HTR-8/SVneo (cell line): ENCODE measurements around the gene GRM5.

Source experiments
- DNase-seq: peaks from one replicate; pipeline ENCODE4 v3.0.0; 2011; ENCODE audit warnings: low spot score, mixed read lengths; ENCODE audit not compliant: insufficient read length
- FAIRE-seq: peaks from 2 replicates; lab custom pipeline; 2011; peaks lifted over from hg19 to GRCh38; lab: Jason Lieb, UNC

The GRM5 gene

GRCh38 chr11:88779577-88779976 is 286.2 kb downstream of the GRM5 start:
- no peak for DNase-seq
- no peak for FAIRE-seq

- DNase-seq = no peak
- no peak for FAIRE-seq
These were observed 295.2 kb downstream of the GRM5 start for GRCh38 chr11:88770475-88771079.

DNA sequence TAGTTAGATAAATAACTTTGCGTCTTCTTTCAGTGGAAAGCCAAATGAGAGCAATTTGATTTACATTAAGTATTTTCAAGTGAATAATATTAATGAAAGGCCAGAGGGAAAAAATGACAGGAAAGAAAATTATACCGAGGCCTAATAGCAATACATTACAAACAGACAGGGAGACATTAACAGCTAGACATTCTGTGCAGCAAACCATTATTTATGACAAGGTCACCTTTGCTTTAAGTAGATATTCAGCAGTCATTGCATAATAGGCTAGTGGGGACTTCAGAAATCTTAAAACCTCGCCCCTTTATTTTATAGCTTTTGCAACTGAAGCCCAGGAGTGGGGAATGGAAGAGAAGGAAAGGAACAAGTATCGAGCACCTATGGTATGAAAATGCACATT is 321.6 kb downstream of the GRM5 start:
- DNase-seq = no peak
- FAIRE-seq = no peak

DNA sequence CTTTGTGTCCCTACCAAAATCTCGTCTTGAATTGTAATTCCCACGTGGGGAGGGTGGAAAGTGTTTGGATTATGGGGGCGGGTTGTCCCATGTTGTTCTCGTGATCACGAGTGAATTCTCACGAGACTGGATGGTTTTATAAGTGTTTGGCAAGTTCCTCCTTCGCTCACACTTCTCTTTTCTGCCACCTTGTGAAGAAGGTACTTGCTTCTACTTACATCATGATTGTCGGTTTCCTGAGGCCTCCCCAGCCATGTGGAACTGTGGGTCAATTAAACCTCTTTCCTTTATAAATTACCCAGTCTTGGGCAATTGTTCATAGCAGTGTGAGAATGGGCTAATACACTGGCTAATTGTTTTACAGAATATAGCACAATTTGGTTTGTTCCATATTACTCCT is 326.3 kb downstream of the GRM5 start:
- DNase-seq (no peak), FAIRE-seq (no peak)

GRCh38 chr11:88709567-88709966 is 356.2 kb downstream of the GRM5 start:
- FAIRE-seq = no peak

GRCh38 chr11:88704485-88704884 is 361.3 kb downstream of the GRM5 start:
- no peak for DNase-seq

More at GRCh38 chr11:88709567-88709966, 356.2 kb downstream of the GRM5 start:
- DNase-seq = no peak

DNA sequence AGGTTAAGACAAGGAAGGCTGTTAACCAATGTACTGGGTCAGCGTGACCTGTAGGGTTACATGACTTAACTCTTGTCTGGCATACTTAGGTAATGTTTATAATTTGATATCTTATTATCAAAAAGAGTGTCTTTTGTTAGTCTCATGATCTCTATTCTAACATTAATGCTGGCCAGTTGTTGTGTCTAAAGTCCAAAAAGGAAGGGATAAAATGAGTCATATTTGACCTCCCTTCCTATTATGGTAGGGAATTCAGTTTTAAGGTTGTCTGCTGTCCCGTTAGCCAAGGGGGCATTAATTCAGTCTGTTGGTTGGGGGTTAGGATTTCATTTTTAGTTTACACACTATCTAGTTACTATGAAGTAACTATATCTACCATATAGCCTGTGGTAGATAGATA is 364.0 kb downstream of the GRM5 start:
- no peak for FAIRE-seq
- DNase-seq = no peak

More at GRCh38 chr11:88704485-88704884, 361.3 kb downstream of the GRM5 start:
- FAIRE-seq = no peak

- FAIRE-seq (no peak), DNase-seq (no peak)
These were observed 368.6 kb downstream of the GRM5 start for GRCh38 chr11:88697139-88697538.

DNA sequence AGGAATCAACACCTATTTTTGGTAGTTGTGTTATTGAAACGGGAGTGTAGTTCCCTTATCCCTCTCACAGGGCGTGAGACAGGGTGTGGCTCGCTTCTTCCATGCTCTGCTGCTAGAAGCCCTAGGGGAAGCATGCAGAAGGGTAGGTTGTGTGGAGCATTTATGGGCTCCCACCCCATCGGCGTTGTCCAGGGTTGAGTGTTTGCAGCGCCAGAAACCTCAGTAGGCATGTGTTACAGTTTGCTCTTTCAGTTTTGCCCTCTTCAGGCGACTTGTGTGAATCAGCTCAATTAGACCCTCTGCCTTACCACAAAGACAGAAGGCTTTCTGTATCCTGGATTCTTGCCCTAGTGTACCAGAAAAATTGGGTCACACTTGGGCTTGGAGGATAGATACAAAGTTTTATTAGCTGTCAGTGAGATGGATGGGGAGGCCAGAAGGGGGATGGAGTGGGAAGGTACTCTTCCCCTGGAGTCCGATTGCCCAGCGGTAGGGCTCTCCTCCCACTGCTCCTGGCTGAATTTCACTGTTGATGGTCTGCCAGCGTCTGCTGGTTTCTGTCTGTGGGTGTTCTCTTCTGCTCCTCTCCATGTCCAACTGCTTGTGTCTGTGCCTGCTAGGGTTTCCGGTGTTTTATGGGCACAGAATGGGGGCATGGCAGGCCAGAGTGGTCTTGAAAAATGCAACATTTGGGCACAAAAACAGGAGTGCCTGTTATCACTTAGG is 369.9 kb downstream of the GRM5 start:
- no peak for DNase-seq
- no peak for FAIRE-seq

- FAIRE-seq (no peak), DNase-seq (no peak)
These were observed 373.3 kb downstream of the GRM5 start for GRCh38 chr11:88692306-88693086.

DNA sequence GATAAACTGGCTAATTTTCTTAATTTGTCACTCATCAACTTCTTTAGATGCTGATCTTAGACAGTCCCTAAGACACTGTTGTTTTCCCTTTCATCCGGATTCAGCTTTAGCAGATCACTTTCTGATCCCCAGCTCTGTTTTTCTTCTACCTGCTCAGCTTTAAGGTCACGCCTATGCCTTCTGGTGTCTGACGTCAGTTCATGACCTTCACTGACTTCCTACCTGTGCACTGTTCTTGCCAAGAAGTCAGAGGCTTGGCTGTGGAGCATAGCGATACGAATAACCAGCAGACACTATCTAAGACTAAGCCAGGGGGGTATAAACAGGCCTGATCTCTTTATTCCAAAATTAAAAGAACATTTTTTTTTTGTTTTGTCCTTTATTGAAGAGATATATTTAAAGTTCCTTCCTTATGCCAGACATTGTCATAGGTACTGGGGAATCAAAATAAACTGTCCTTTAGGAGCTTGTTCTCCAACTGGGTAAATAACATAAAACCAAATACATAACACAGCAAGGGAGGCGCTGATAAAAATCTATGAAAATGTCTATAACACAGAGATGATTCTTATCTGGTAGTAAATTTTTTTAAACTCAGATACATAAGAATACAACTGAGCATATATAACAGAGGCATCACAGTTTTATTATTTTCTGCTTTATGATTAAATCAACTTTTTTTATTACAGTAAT is 376.1 kb downstream of the GRM5 start:
- DNase-seq = no peak
- FAIRE-seq = no peak

GRCh38 chr11:88683024-88683423 is 382.8 kb downstream of the GRM5 start:
- DNase-seq (no peak), FAIRE-seq (no peak)

- DNase-seq (no peak), FAIRE-seq (no peak)
These were observed 385.0 kb downstream of the GRM5 start for GRCh38 chr11:88680806-88681205.

GRCh38 chr11:88666364-88666763 is 399.4 kb downstream of the GRM5 start:
- DNase-seq (no peak), FAIRE-seq (no peak)

DNA sequence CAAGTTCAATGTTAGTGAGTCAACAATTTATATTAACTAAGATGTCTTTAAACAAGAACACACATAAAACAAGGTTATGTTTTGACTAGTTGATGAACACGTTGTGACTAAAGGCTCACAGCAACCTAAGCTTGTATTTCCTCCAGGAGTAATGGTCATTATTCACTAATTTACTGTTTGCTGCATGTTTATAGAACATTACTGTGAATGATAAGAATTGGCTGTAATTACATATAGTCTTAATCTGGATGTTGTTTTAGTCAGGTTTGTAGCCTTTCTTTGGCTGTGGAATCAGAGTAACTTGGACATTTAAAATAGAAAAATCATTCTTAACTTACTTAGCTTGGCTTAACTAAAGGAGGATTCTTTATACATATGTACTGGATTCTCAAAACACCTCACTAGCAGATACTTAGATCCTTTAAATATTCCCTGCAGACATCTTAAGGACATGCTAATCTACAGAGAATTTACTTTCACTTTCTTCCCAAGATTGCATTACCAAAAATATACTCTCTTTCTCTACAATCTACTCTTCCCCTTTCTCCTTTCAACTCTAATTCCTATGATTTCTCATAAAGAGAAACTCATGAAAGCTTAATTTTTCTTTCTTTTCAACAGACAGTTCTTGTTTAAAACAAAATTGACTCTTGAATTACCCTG is 408.6 kb downstream of the GRM5 start:
- FAIRE-seq = no peak
- no peak for DNase-seq

GRCh38 chr11:88656283-88656682 is 409.5 kb downstream of the GRM5 start:
- no peak for FAIRE-seq
- no peak for DNase-seq

- FAIRE-seq (no peak), DNase-seq (no peak)
These were observed 410.1 kb downstream of the GRM5 start for GRCh38 chr11:88655656-88656055.

DNA sequence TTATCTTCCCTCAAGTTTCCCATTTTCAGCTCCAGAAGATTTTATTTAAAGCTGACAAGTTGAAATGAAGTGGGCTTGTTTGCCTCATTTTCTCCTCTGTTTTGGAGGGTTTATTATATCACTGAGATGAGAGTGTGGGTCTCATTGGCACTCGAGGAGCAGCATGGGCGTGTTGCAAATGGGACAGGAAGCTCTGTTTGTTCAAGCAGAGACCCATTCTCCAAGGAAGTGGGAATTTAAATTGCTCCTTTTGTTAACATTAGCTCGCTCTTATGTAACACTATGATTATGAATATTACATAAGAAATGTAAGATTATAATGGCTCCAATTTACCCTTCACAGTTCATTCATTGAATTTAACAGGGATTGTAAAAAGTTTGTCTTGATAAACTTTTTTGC is 410.6 kb downstream of the GRM5 start:
- DNase-seq (no peak), FAIRE-seq (no peak)

- FAIRE-seq = no peak
- DNase-seq = no peak
These were observed 414.2 kb downstream of the GRM5 start for GRCh38 chr11:88651556-88651955.

DNA sequence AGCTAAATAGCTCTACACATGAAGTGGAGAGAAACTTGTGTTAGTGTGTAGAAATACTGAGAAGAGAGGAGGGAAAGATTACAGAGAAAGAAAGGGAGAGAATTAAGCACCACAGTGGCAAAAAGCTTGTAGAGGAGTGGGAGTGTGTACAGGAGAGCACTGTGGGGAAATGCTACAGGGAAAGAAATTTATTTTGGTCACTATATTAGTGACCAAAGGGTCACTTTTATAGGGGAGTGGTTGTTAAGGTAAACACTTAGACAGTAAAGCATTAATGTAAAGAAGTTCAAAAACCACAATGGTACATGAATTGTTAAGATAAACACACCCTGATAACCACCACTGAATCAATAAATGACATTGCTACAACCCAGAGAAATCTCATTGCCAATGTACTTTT is 421.1 kb downstream of the GRM5 start:
- no peak for FAIRE-seq
- DNase-seq = no peak
